Measurements from ENCODE around the gene CDC14A.
"Not testable (repeated sequence)": the region's sequence is repeated elsewhere in the genome, so short reads cannot be mapped to it uniquely, and the experiment has no call there.

CDC14A gene

DNA sequence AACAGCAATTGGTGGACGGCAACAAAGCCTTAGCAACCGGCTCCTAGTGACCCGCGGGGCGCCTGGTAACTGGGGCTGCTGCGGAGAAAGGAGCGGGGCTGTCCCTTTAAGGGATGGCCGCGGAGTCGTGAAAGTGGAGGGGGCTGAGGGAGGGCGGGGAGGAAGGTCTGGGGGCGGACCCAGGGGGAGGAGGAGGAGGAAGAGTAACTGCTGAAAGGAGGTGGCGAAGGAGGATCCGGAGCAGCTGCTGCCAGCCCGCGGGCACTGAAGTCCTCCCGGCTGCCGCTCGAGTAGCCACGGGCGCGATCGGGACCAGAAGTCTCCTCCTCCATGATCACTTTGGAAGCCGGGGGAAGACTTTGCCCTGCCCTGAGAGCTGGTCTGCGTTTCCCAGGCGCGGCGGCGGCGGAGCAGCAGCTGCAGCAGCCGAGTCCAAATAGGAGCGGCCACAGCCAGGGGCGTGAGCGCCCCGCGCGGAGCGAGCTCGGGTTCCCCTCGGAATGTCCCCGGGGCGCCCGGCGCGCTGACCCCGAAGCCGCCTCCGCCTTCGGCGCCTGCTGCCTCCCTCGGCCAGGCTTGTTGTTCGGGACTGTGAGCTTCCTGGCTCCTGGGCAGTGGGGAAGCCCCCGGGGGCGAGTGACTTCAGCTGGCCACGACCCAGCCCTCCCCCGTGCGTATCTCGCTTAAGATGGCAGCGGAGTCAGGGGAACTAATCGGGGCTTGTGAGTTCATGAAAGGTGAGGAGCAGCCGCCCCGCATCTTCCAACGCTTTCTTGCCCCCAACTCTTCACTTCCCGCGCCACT is at the start of gene CDC14A:
CDC14A (plus strand) TSS at position 240 of the 804 bp plus-strand sequence; CDS start at position 689, 449 bp downstream.
- peak; percentile 76 to 88 for DNase-seq

GRCh38 chr1:100302739-100303138 is 49.6 kb upstream of the CDC14A start:
- no peak for DNase-seq

DNA sequence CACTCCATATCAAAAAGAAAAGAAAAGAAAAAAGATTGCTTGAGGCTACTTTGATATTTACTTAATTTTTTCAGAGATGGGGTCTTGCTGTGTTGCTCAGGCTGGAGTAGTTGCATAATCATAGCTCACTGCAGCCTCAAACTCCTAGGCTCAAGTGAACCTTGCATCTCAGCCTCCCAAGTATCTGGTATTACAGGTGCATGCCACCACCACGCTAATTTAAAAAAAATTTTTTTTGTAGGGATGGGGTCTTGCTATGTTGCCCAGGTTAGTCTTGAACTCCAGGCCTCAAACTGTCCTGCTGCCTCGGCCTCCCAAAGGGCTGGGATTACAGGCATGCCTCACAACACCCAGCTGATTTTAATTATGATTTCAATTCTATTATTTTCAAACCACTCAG is 48.1 kb upstream of the CDC14A start:
- no peak for DNase-seq

GRCh38 chr1:100304921-100305320 is 47.4 kb upstream of the CDC14A start:
- no peak for DNase-seq

DNA sequence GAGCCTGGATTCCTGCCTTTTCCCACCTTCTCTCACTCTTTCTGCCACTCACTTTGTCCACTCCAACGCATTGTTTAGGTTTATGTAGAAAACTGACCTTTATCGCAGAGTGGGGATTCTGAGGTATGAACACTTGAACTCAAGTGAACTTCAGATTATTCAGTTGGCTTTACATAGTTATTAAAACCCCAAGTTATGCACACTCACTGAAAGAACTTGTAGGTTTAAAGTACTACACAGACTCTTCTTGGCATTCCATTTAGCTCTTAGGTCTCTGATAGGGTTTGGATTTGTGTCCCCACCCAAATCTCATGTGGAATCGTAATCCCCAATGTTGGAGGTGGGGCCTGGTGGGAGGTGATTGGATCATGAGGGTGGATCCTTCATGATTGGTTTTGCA is 46.4 kb upstream of the CDC14A start:
- DNase-seq = no peak

- DNase-seq = no peak
Observed at GRCh38 chr1:100306735-100307313, 45.5 kb upstream of the CDC14A start.

- no peak for DNase-seq
Observed at GRCh38 chr1:100308777-100309176, 43.5 kb upstream of the CDC14A start.

DNA sequence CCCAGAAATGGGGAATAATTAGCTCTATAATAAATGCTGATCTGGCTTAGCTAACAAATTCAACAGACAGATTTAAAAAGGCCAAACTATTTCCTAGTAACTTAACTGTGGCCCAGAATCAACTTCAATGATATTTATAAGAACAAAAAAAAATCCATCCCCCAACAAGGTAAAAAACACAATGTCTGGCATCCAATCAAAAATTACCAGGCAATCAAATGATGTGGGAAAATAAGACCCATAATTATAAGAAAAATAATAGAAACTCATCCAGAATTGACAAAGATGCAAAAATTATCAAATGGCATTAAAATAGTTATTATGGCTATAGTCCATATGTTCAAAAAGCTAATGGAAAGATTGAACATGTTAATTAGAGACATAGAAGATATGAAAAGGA is 42.4 kb upstream of the CDC14A start:
- DNase-seq = no peak

DNA sequence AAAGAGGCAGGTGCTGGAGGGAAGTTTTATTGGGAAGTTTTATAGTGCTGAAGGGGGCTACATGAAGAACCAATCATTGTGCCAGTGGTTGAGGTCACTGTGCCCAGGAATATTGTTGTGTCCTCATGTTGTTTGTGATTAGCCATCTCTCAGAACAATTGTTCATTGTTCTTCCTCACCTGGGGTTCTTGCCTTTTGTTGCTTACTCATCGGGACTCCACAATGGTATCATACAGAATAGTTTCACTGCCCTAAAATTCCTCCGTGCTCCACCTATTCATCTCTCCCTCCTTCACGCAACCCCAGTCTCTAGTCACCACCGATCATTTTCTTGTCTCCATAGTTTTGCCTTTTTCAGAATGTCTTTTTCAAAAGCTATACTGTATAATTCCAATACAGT is 38.9 kb upstream of the CDC14A start:
- DNase-seq = no peak

DNA sequence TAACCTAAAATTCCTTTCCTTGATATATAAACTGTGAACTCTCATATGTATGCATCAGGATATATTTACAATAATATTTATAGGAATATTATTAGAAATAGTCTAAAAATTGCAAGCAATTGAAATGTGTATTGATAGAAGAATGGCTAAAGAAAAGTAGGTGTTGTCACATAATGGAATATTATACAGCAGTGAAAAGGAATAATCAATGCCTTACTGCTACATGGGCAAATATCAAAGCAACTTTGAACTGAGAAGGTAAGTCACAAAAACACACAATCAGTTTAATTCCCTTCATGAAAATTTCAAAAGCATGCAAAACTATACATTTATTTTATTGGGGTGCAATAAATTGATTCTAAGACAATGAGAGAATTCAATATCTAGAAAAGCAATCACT is 35.7 kb upstream of the CDC14A start:
- no peak for DNase-seq

DNA sequence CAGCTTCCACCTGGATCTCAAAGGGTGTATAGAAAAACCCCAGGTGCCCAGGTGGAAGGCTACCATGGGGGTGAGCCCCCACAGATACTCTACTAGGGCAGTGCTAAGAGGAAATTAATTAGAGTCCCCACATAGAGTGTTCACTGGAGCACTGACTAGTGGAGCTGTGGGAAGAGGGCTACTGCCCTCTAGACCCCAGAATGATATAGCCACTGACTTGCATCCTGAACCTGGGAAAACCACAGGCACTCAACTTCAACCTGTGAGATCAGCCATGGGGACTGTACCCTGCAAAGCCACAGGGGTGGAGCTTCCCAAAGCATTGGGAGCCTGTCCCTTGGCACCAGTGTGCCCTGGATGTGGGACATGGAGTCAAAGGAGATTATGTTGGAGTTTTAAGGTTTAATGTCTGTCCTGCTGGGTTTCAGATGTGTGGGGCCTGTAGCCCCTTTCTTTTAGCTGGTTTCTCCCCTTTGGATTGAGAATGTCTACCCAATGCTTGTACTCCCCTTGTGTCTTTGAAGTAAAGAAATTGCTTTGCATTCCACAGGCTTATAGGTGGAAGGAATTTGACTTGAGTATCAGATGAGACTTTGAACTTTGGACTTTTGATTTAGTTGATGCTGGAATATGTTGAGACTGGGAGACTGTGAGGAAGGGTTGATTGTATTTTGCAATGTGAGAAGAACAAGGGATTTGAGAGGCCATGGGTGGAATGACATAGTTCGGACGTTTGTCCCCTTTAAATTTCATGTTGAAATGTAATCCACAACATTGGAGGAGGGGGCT is 31.8 kb upstream of the CDC14A start:
- DNase-seq = no peak

DNA sequence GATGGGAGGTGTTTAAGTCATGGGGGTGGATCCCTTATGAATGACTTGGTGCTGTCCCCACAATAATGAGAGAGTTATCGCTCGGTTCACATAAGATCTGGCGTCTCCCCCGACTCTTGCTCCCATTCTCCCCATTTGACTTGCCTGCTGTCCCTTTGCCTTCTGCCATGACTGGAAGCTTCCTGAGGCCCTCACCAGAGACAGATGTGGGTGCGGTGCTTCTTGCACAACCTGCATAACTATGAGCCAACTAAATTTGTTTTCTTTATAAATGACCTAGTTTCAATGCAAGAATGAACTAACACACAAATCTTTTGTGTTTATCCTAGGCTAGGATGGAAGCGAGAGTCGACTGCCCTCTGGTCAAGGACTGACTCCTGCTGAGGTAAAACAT is 31.2 kb upstream of the CDC14A start:
- no peak for DNase-seq

DNA sequence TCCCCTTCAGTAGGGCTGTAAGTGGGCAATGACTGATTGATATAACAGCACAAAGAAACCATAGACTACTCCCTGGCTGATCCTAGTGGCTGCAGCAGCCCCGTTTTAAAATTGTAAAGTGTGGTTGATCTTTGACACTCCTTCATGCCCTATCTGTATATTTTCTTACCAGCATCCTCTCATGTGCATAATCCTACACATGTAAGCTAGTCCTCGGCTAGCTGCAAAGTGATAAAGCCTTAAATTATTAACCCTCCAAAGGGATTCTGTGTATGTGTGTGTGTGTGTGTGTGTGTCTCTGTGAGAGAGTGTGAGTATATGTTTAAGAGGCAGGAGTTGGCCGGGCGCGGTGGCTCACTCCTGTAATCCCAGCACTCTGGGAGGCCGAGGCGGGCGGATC is 30.8 kb upstream of the CDC14A start:
- DNase-seq = no peak

DNA sequence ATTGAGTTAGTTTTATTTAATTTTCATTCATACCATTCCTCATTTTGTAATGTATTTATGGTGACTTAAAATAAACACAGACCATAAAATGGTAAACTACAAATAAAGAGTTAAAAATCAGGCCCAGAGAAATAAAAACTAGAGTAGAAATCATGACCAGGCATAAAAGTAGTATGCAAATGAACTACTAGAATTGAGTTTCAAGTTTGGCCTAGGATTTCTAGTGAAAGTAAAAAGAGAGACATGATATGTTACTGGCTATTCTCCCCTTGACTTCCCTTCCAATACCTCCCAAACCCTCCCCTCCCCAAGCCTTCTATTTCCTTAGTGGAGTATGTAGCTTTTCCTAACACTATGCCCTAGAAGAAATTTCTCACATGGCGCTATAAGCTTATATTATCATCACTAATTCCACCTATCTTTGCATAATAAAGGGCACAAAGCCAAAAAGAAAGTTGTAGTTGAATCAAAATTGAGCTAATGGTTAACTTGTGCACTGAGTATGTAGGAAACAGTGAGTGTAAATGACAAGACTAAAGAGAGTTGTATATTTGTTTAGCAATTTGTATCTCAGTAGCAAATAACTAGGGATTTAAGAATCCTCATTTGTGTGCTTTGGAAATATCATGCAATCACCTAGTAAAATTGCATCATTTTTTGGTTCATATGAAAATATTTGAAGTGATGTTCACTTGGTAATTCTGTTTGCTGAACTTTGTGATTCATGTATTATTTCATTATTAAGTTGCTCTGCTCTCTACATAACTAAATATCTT is 29.7 kb upstream of the CDC14A start:
- DNase-seq = no peak

DNA sequence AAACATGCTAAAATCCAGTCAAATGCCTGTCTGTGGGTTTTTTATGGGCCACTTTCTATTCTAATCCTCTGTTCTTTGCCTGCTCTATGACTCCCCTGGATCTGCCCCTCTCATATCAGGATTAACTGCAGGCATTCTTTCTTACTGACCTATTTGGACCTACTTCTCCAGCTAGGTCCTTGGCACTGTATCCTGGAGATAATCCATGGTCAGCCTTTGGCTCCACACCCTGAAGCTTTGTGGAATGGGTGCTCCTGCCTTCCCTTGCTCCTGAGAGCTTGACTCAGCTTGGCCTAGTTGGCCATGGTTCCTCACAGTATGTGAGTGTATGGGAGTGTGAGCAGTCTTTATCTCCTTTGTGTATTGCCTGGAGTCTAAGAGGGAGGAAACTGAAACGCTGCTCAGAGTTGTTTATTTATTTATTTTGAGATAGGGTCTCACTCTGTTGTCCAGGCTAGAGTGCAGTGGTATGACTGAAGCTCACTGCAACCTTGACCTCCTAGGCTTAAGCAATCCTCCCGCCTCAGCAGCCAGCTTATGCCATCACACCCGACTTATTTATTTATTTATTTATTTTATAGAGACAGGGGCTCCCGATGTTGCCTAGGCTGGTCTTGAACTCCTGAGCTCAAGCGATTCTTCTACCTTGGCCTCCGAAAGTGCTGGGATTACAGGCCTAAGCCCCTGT is 28.7 kb upstream of the CDC14A start:
- no peak for DNase-seq

GRCh38 chr1:100325415-100326324 is 26.6 kb upstream of the CDC14A start:
- no peak for DNase-seq

- DNase-seq = not testable (repeated sequence)
Observed at GRCh38 chr1:100326325-100326670, 26.0 kb upstream of the CDC14A start.

DNA sequence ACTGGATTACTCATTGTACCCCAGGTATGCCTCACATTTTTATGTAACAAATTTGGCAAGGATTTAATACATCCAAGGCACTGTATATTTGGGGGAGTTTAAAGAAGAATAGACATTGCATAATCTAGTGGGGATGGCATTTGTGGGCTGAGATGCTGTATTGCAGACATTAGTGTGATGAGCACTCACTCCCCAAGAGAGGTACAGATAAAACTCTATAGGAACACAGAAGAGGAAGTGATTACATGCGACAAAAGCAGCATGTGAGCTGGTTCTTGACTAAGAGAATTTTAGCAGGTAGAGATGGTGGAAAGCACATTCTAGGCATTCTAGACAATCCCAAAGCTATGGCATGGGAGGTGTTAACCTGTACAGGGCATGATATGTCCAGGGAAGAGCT is 24.2 kb upstream of the CDC14A start:
- DNase-seq = no peak

GRCh38 chr1:100331146-100331545 is 21.2 kb upstream of the CDC14A start:
- not testable (repeated sequence) for DNase-seq

- DNase-seq = no peak
Observed at GRCh38 chr1:100332331-100332730, 20.0 kb upstream of the CDC14A start.

DNA sequence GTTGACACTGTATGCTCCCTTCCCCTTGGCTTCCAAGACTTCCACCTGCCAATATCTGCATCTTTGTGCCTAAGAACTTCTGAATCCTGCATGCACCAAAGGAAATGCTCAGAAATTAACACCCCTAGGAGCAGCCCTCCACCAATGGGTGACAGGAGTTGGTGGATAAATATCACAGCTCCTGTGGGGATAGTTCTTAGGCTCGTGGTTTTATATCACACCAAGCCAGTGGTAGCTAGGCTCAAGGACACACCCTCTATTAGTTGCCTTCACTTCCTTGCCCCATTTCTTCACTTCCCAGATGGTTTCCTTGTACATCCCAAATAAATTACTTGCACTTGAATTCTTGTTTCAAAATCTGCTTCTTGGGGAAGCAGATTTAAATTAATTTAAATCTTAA is 16.9 kb upstream of the CDC14A start:
- no peak for DNase-seq

Measured in NCI-H2081 (cell line).